SH-SY5Y (cell line): Measurements from ENCODE around the gene SPSB4.

Experiments
- GATA2 ChIP-seq: IDR thresholded peaks from 2 replicates; pipeline ENCODE4 v1.6.1; 2011; ENCODE audit warnings: mild to moderate bottlenecking, low read depth, low read length
- GATA3 ChIP-seq: IDR thresholded peaks from 2 replicates; pipeline ENCODE4 v1.6.1; 2011; ENCODE audit warnings: low read depth, mild to moderate bottlenecking, low read length, moderate library complexity

DNA sequence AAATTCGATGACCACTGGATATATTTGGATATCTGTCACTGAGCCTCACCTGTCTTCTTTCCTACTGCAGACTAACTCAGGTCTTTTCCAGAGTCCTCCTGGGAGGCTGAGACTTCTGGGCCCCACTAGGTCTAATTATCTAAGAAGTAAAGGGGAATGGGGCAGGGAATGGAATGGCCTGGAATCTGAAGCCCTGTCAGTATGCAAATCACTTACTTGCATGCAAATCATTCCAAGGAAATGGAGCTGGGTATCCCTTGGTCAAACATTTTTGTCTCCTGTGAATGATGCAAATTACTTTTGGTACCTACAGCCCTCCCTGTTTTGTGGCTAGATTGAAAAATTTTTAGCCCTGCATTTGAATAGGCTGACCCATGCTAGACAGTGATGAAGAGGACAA, 5.3 kb upstream of the SPSB4 start:
- TF ChIP-seq GATA3 (no peak), GATA2 (no peak)
